Measurements from ENCODE around the gene NLRP14.

DNA sequence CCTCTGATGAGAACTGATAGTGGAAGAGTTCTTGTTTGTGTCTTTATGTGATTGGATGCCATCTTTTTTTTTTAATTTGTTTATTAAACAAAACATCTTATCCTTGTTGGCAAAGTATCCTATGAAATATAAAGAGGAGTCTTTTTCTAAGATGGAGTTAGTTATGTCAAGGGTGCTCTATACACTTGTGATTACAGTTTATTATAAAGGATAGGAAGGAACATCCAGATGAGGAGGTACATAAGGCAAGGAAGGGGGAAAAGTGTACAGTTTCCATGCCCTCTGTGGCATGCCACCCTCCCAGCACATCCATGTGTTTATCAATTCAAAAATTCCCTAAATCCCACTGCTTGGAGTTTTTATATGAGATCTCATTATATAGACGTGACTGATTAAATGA lies 61.2 kb downstream of the NLRP14 start:
- TF ChIP-seq, protein P1, sequence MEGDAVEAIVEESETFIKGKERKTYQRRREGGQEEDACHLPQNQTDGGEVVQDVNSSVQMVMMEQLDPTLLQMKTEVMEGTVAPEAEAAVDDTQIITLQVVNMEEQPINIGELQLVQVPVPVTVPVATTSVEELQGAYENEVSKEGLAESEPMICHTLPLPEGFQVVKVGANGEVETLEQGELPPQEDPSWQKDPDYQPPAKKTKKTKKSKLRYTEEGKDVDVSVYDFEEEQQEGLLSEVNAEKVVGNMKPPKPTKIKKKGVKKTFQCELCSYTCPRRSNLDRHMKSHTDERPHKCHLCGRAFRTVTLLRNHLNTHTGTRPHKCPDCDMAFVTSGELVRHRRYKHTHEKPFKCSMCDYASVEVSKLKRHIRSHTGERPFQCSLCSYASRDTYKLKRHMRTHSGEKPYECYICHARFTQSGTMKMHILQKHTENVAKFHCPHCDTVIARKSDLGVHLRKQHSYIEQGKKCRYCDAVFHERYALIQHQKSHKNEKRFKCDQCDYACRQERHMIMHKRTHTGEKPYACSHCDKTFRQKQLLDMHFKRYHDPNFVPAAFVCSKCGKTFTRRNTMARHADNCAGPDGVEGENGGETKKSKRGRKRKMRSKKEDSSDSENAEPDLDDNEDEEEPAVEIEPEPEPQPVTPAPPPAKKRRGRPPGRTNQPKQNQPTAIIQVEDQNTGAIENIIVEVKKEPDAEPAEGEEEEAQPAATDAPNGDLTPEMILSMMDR (IDR thresholded peaks at IDR 0.05): no peak
- no peak for TF ChIP-seq POLR2A (IDR thresholded peaks at IDR 0.05)
